Activated CD8-positive, alpha-beta T cell treated with anti-CD3 and anti-CD28 coated beads, Interleukin-2, amount 10 ng/mL, durations not matched to agents 7 days and 5 days (primary cell): ENCODE measurements around the gene LIF. TPM values are rescaled to one million over a fixed set of nuclear protein-coding genes. Genes with fewer than 3 reads are reported as not detected.
"Not testable (repeated sequence)": the region's sequence is repeated elsewhere in the genome, so short reads cannot be mapped to it uniquely, and the experiment has no call there.

Experiments used
- ATAC-seq: fragments of 150-1000 bp; cut with Tn5 transposase; one replicate; pipeline ENCODE4 v1.10.0; 2021; ENCODE audit warnings: moderate library complexity
- CTCF ChIA-PET: fragments of 350-600 bp; sonication (Branson Sonifier 250); formaldehyde crosslinking; loops from one replicate; lab custom pipeline; 2021; ENCODE audit warnings: antibody characterized with exemption; lab: Charles Lee
- POLR2A ChIA-PET: fragments of 350-600 bp; sonication (Branson Sonifier 250); formaldehyde crosslinking; loops from one replicate; lab custom pipeline; 2021; ENCODE audit warnings: antibody characterized with exemption; lab: Charles Lee
- DNase-seq: peaks from one replicate; pipeline ENCODE4 v3.0.0-alpha.2; 2020
- H3K27ac Mint-ChIP-seq: one replicate; pipeline ENCODE4 v1.8.0; 2021; ENCODE audit warnings: mild to moderate bottlenecking, mixed read lengths
- H3K27me3 Mint-ChIP-seq: one replicate; pipeline ENCODE4 v1.8.0; 2021; ENCODE audit warnings: low read depth, mixed read lengths
- H3K36me3 Mint-ChIP-seq: one replicate; pipeline ENCODE4 v1.8.0; 2021; ENCODE audit warnings: low read depth, mixed read lengths
- H3K4me1 Mint-ChIP-seq: one replicate; pipeline ENCODE4 v1.8.0; 2021; ENCODE audit warnings: low read depth, mixed read lengths
- H3K4me3 Mint-ChIP-seq: one replicate; pipeline ENCODE4 v1.8.0; 2021; ENCODE audit warnings: mild to moderate bottlenecking, mixed read lengths
- H3K9me3 Mint-ChIP-seq: one replicate; pipeline ENCODE4 v1.8.0; 2022; ENCODE audit warnings: mixed read lengths; ENCODE audit not compliant: insufficient read depth
- total RNA-seq, 2 experiments: library from RNA; stranded (reverse); gene quantifications; one replicate each; pipeline ENCODE4 v1.2.3, GENCODE V29; 2021

Gene LIF
- total RNA-seq, 2 experiments from 2014 or later = 532 to 569 TPM

- no peaks in the 10 kb centered on the region for H3K27me3 Mint-ChIP-seq
- CTCF ChIA-PET = interaction anchor here (1.4 kb wide), 1 partner anchor 135 kb away, joined by 3 read pairs; no protein-coding TSS in a partner anchor
- H3K27ac Mint-ChIP-seq = peak overlapping the region; percentile 98
- H3K36me3 Mint-ChIP-seq = peaks cover 82% of the 10 kb centered on the region
- ATAC-seq (no peak), DNase-seq (no peak)
- POLR2A ChIA-PET = interaction anchor here (0.6 to 1.3 kb wide), 2 partner anchors 51 to 66 kb away, joined by 3 read pairs; no protein-coding TSS in a partner anchor
- H3K4me3 Mint-ChIP-seq = peak overlapping the region; percentile 99
- H3K9me3 Mint-ChIP-seq = no peaks in the 10 kb centered on the region
- H3K4me1 Mint-ChIP-seq = peaks cover 73% of the 10 kb centered on the region
These were observed 4.8 kb downstream of the LIF start for GRCh38 chr22:30241576-30242371.

- DNase-seq (no peak), ATAC-seq (no peak)
- Mint-ChIP-seq H3K9me3 (no peaks in the 10 kb centered on the region), H3K27me3 (no peaks in the 10 kb centered on the region), H3K4me3 (peak overlapping the region; percentile 99), H3K4me1 (peaks cover 81% of the 10 kb centered on the region), H3K27ac (peak overlapping the region; percentile 98), H3K36me3 (peaks cover 74% of the 10 kb centered on the region)
- ChIA-PET CTCF (no interaction called here), POLR2A (interaction anchor here (0.7 to 1.0 kb wide), 3 partner anchors 20 to 62 kb away, joined by 3 to 4 read pairs (median 3); no protein-coding TSS in a partner anchor)
These were observed 5.8 kb downstream of the LIF start for GRCh38 chr22:30240541-30241417.

DNA sequence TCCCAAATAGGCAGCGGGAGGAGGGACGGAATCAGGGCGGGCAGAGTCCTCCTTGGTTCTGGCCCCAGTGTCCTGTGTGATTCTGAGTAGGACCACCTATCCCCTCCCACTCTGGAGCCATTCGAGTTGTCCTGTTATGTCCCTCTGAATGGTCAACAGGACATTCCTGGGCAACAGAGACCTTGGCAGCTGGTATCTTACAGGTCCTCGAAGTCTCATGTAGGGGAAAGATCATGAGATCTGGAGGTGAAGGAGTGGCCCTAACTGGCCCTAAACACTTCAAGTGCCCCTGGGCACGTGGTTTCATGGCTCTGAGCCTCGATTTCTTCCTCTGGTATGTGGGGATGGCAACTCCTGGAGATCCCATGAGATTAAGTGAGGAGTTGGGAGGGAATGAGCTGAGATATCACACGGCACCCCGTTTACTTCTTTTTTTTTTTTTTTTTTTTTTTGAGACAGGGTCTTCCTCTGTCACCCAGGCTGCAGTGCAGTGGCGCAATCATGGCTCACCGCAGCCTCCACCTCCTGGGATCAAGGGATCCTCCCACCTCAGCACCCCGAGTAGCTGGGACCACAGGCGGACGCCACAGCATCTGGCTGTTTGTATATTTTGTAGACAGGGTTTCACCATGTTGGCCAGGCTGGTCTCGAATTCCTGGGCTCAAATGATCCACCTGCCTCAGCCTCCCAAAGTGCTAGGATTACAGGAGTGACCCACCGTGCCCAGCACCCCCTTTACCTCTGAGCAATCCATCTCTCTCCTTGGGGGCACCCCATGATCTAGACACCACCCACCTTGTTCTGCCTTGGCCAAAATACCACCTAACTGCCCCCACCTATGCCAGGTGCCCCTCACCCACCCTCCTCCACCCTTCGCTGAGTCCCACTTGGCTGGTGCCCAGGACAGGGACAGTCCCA lies 6.8 kb downstream of the LIF start:
- no peaks in the 10 kb centered on the region for H3K9me3 Mint-ChIP-seq
- H3K36me3 Mint-ChIP-seq = peaks cover 63% of the 10 kb centered on the region
- peak overlapping the region; percentile 56 for H3K4me3 Mint-ChIP-seq
- peak overlapping the region; percentile 79 for H3K27ac Mint-ChIP-seq
- peaks cover 88% of the 10 kb centered on the region for H3K4me1 Mint-ChIP-seq
- CTCF ChIA-PET = interaction anchor here (3.1 kb wide), 1 partner anchor 132 kb away, joined by 22 read pairs; no protein-coding TSS in a partner anchor
- no peaks in the 10 kb centered on the region for H3K27me3 Mint-ChIP-seq
- DNase-seq (no peak), ATAC-seq (no peak)
- POLR2A ChIA-PET = interaction anchor here (0.7 to 1.3 kb wide), 4 partner anchors 12 to 61 kb away, joined by 3 to 4 read pairs (median 3); no protein-coding TSS in a partner anchor

GRCh38 chr22:30238661-30239487 lies 7.7 kb downstream of the LIF start:
- H3K27me3 Mint-ChIP-seq = no peaks in the 10 kb centered on the region
- peak overlapping the region; percentile 79 for H3K27ac Mint-ChIP-seq
- DNase-seq = peak; percentile 65
- no peaks in the 10 kb centered on the region for H3K9me3 Mint-ChIP-seq
- peak; percentile 42 for ATAC-seq
- peaks cover 89% of the 10 kb centered on the region for H3K4me1 Mint-ChIP-seq
- peak overlapping the region; percentile 51 for H3K4me3 Mint-ChIP-seq
- peaks cover 55% of the 10 kb centered on the region for H3K36me3 Mint-ChIP-seq
- ChIA-PET CTCF (interaction anchor here (1.3 to 3.1 kb wide), 3 partner anchors 61 to 150 kb away, joined by 3 to 22 read pairs (median 6); no protein-coding TSS in a partner anchor), POLR2A (interaction anchor here (0.6 to 1.5 kb wide), 5 partner anchors 18 to 134 kb away, joined by 3 to 5 read pairs (median 3); no protein-coding TSS in a partner anchor)

DNA sequence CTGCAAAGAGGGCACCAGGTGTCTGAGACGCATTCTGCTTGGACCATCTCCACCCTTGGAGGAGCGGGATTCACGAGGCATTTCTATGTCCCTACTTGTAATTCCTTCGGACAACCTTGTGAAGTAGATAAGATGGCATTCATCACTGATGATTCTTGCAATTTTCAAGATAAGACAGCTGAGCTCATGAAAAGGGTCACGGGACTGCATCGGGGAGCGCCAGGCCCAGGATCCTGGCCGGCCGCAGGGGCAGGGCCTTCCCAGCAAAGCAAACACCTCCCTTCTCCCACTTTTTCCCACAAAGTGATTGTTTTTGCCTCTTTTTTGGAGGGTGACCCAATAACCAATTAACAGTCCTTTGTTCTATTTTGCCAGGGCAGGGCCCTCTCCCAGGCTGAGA lies 8.4 kb downstream of the LIF start:
- Mint-ChIP-seq H3K27me3 (no peaks in the 10 kb centered on the region), H3K36me3 (peaks cover 47% of the 10 kb centered on the region), H3K27ac (peak overlapping the region; percentile 79), H3K9me3 (no peaks in the 10 kb centered on the region), H3K4me3 (no peak overlapping the region), H3K4me1 (peaks cover 90% of the 10 kb centered on the region)
- ChIA-PET CTCF (interaction anchor here (1.3 to 3.1 kb wide), 4 partner anchors 17 to 150 kb away, joined by 3 to 22 read pairs (median 6); no protein-coding TSS in a partner anchor), POLR2A (interaction anchor here (0.9 to 1.5 kb wide), 3 partner anchors 18 to 130 kb away, joined by 3 to 5 read pairs (median 4); no protein-coding TSS in a partner anchor)
- DNase-seq (no peak), ATAC-seq (no peak)

DNA sequence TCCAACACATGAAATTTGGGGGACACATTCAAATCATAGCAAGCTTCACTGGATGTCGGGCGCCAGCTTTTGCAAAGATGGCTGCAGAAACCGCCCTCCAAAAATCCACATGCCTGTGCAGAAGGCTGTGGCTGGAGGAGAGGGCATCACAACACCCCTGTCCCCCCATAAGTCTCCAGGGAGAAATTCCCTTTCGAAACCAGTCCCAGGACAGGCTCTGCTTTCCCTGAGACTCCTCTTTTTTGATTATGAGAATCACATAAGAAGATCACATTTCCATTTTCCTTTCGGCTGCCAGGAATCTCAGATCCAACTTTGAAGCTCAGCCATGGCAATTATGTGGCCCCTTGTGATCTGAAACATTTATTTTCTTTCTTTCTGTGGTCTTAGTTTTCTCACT lies 9.7 kb downstream of the LIF start:
- ChIA-PET CTCF (interaction anchor here (0.9 to 3.1 kb wide), 6 partner anchors 8 to 129 kb away, joined by 3 to 22 read pairs (median 5); no protein-coding TSS in a partner anchor), POLR2A (no interaction called here)
- peaks cover 84% of the 10 kb centered on the region for H3K4me1 Mint-ChIP-seq
- H3K4me3 Mint-ChIP-seq = no peak overlapping the region
- DNase-seq (no peak), ATAC-seq (no peak)
- no peaks in the 10 kb centered on the region for H3K27me3 Mint-ChIP-seq
- H3K27ac Mint-ChIP-seq = peak overlapping the region; percentile 79
- peaks cover 35% of the 10 kb centered on the region for H3K36me3 Mint-ChIP-seq
- H3K9me3 Mint-ChIP-seq = no peaks in the 10 kb centered on the region

DNA sequence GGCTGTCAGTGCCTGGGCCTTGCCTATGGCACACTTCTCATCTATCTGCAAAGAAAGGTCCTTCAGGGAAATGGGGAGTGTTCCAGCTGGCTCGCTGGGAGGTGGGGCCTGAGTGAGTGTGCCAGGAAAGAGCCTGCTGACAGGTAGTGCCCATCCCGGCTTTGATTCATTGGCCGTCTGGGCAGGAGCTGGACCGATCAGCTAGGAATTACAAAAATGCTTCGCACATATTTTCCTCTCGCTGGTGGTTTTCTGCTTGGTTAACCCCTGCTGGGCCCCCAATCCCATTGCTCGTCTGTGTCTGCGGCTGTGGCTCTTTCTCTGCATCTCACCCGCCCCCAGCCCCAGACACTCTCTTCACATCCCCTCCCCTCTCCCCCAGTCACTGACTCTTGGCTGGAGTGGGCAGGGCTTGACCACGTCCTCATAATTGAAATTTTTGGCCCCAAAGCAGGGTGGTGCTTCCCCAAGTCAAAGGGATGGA lies 10.8 kb downstream of the LIF start:
- peaks cover 83% of the 10 kb centered on the region for H3K4me1 Mint-ChIP-seq
- no peak for DNase-seq
- H3K36me3 Mint-ChIP-seq = peaks cover 23% of the 10 kb centered on the region
- H3K27ac Mint-ChIP-seq = peak overlapping the region; percentile 63
- ChIA-PET POLR2A (no interaction called here), CTCF (interaction anchor here (0.9 to 1.7 kb wide), 2 partner anchors 9 to 127 kb away, joined by 3 to 5 read pairs; no protein-coding TSS in a partner anchor)
- H3K9me3 Mint-ChIP-seq = no peaks in the 10 kb centered on the region
- no peak for ATAC-seq
- H3K27me3 Mint-ChIP-seq = no peaks in the 10 kb centered on the region
- no peak overlapping the region for H3K4me3 Mint-ChIP-seq

- no peaks in the 10 kb centered on the region for H3K9me3 Mint-ChIP-seq
- CTCF ChIA-PET = interaction anchor here (1.7 kb wide), 1 partner anchor 127 kb away, joined by 5 read pairs; no protein-coding TSS in a partner anchor
These were observed 11.6 kb downstream of the LIF start for GRCh38 chr22:30234786-30235470.

DNA sequence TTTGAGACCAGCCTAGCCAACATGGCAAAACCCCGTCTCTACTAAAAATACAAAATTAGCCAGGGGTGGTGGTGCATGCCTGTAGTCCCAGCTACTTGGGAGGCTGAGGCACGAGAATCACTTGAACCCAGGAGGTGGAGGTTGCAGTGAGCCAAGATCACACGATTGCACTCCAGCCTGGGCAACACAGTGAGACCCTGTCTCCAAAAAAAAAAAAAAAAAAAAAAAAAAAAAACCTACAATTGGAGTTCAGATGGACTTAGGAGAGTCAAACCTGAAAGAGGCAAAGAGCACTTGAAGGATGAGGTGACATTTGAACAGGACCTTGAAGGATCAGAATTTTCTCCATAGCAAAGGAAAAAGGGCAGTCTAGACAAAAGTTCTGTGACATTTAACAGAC lies 12.2 kb downstream of the LIF start:
- not testable (repeated sequence) for DNase-seq, H3K27me3 Mint-ChIP-seq, ATAC-seq, H3K9me3 Mint-ChIP-seq, H3K4me3 Mint-ChIP-seq
- POLR2A ChIA-PET = interaction anchor here (1.6 kb wide), 1 partner anchor 10 kb away, joined by 3 read pairs; no protein-coding TSS in a partner anchor
- Mint-ChIP-seq H3K27ac (peak overlapping the region; percentile 7), H3K36me3 (peaks cover 13% of the 10 kb centered on the region), H3K4me1 (peaks cover 77% of the 10 kb centered on the region)
- CTCF ChIA-PET = interaction anchor here (1.7 kb wide), 1 partner anchor 126 kb away, joined by 5 read pairs; no protein-coding TSS in a partner anchor

More at GRCh38 chr22:30234786-30235470, 11.6 kb downstream of the LIF start:
- ATAC-seq = no peak
- DNase-seq = no peak
- Mint-ChIP-seq H3K4me1 (peaks cover 77% of the 10 kb centered on the region), H3K4me3 (no peak overlapping the region), H3K27ac (peak overlapping the region; percentile 7), H3K27me3 (no peaks in the 10 kb centered on the region), H3K36me3 (peaks cover 17% of the 10 kb centered on the region)
- POLR2A ChIA-PET = interaction anchor here (1.6 kb wide), 1 partner anchor 10 kb away, joined by 3 read pairs; no protein-coding TSS in a partner anchor
